ENCODE results near the gene DRD2.

Gene DRD2

DNA sequence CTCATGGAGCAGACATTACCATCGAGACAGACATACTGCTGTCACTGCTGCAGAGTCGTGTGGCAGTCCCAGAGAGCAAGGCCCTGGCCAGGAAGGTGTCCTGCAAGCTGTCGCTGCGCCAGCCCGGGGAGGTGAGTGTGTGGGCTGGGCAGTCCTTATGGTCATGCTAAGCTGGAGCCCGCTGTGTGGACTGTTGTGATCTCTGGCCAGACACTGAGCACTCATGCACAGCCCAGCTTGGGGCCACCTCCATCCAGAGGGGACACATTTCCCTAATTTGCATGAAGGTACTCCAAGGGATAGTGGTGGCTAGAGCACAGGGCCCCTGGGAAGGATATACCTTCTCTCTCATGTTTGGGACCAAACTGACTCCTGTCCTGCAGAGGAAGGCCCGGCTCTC is 78.0 kb downstream of the DRD2 start:
- no peak for DNase-seq

DNA sequence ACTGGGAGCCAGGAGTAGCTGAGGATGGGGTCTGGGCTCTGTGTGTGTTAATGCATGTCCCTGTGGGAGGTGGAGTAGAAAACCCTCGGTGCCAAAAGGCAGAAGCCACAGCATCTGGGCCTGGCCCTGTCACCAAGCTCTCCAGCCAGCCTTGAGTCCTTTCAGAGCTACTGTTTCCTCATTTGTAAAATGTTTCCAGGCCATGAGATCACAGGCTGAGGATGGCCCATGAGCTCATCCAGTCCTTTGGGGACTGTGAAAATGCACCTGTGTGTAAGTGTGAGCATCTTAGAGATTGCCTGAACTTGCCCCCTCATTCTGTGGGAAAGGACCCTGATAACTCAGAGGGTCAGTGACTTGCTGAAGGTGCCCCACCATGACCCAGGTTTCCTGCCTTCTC is 78.5 kb downstream of the DRD2 start:
- no peak for DNase-seq

DNA sequence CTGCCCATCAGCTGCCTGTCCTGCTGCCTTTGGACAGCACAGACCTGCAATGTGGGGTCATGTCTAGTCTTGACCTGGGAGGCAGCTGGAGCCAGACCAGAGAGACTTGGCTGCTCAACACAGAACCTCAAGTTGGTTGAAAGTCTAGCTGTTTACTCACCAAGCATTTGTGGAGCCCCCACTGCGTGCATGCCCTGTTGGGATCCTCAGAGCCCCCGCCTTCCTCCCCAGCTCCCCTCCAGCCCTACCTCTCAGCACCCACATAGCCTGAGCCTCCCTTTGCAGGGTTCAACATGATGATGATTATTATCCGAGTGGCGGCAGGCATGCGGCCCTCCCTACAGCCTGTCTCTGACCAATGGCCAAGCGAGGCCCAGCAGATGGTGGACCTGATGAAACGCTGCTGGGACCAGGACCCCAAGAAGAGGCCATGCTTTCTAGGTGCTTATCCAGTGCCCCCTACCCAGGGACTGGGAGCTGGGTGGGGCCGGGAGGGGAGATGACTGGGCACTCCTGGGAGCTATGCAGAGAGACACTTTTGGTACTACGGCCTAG is 79.3 kb downstream of the DRD2 start:
- no peak for DNase-seq

DNA sequence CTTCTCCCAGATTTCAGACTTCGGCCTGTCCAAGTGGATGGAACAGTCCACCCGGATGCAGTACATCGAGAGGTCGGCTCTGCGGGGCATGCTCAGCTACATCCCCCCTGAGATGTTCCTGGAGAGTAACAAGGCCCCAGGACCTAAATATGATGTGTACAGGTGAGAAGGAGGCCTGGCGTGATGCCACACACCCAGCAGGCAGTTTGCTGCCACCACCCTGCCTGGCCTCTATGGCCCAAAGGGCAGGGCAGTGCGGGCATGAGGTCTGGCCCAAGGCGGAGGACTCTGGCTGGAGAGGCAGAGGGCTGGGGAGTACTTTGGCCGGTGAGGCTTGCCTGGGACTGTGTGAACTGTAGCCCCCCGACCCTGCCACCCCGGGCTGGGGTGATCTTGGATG is 80.3 kb downstream of the DRD2 start:
- DNase-seq, result no peak

DNA sequence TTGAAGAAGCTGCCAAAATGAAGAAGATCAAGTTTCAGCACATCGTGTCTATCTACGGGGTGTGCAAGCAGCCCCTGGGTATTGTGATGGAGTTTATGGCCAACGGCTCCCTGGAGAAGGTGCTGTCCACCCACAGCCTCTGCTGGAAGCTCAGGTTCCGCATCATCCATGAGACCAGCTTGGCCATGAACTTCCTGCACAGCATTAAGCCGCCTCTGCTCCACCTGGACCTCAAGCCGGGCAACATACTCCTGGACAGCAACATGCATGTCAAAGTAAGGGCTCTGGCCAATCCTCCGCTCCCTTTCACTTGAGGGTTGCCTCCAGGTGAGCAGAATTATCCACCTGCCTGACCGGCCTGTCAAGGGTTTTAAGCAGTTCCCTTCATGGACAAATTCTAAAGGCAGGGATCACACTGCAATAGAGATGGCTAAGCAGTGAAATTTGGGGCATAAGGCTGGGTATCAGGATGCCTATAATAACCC is 81.7 kb downstream of the DRD2 start:
- no peak for DNase-seq

DNA sequence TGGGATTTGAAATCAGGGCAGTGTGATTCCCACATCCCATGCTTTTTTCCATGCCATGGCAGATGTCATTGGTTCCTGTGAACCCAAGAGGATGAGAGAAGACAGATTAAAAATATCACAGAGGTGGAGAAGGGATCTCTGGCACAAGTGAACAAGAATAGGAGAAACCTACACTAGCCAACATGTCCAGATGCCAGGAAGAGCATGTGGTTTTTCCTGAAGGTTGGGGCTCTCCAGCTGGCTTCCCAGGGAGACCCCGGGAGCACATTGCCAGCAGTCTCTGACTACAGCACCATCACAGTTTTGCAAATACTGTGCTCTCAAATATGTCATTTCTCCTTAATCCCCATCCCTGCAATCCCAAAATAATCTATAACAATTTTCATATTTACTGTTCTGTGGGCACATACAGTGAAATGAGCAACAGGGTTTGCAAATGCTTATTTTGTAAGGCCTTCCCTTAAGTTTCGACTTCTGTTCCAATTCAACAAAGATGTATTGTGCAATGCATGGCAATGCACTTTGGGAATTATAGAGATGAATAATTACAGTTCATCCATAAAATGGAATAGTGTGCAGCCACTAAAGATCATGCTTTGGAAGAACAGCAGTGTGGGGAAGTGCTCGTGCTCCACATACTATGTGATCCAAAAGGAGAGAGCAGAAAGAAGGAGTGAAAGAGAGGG is 82.8 kb downstream of the DRD2 start:
- DNase-seq, result no peak

DNA sequence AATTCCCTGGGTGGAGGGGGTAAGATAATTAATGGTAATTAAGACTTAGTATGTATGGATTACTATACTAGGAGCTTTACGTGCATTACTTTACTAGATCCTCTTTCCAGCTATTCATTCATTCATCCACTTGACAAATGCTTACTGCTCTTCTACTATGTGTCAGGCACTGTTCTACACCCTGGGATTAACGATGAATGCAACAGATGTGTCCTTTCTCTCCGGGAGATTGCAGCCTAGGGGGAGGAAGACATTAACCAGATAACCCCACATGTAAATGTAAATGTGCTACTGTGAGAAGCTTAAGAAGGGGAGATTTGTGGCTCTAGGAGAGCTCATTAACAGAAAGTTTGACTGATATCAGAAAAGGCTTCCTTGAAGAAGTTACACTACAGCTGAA is 85.9 kb downstream of the DRD2 start:
- no peak for DNase-seq

DNA sequence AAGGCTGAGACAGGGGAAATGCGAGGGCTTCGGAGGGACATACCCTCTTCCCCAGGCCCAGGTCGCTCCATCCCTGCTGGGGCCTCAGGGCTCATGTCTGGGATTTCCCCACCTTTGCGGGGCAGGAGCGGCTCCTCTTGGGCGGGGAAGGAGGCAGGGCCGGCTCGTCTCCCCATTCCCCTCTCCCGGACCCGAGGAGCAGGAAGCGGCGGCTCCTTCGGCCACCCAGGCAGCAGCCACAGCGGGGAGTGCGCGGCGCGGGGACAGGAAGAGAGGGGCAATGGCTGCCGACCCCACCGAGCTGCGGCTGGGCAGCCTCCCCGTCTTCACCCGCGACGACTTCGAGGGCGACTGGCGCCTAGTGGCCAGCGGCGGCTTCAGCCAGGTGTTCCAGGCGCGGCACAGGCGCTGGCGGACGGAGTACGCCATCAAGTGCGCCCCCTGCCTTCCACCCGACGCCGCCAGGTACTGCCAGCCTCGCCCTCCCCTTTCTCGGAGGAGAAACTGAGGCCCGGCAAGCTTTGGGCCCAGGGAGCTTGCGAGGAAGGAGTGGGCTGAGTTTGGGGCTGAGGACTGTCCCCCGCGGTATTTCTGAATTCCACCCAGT is 87.5 kb downstream of the DRD2 start, which contains the start of gene ANKK1:
Gene ANKK1, plus strand, starts transcription at position 175 of the 607 bp plus-strand sequence. Its CDS starts 106 bp downstream, at position 281.
- DNase-seq, result no peak

DNA sequence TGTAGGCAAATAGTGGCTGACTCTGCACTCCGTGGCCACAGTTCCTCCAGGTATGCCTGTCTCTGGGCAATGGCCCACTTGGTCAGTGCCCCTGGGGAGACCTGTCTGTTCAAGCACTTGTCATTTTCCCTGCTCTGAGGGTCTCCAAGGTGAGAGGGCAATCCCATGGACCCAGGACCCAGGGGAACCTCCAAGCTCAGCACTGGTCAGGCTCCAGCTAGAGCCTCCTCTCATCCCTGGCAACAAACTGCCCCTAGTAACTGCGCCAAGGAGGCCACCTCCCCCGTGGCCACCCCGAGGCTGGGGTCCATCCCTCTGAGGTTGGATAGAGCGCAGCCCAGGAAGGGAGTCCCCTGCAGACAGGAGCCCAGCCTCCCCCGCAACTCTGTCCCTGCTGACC is 88.3 kb downstream of the DRD2 start:
- no peak for DNase-seq

DNA sequence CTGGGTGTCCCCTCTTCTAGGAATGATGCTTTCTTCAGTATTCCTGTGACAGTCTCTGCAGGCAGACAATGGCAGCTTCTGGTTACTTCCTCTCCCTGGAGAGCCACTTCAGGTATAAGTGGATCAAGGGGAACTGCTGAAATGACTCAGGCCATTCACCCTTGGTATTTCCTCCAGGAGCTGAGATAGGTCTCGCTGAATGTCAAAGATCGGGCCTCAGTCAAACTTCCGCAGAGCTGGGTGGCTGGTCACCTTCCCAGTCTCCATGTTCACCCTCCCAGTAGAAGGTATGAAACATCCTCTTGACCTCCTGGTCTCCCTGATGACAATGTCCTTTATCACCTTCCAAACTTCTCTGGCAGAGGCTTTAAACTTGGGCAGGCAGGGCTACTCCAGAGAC is 89.4 kb downstream of the DRD2 start:
- DNase-seq, result no peak

DNA sequence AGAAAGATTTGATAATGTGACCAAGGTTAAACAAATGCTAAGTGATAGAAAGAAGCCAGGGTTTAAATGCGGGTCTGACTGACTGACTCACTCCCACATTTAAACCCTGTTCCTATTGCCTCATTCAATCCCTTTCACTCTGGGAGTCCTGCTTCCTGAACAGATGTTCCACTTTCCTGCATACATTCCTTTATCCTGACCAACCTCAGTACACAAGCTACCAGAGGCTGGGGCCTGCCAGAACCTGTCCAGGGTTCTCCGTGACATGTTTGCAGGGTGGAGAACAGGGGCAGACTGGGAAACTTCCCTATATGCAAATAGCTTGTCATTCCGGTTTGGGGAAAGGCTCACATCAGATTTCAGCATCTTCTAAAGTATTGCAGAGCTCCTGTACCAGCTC is 90.6 kb downstream of the DRD2 start:
- no peak for DNase-seq

DNA sequence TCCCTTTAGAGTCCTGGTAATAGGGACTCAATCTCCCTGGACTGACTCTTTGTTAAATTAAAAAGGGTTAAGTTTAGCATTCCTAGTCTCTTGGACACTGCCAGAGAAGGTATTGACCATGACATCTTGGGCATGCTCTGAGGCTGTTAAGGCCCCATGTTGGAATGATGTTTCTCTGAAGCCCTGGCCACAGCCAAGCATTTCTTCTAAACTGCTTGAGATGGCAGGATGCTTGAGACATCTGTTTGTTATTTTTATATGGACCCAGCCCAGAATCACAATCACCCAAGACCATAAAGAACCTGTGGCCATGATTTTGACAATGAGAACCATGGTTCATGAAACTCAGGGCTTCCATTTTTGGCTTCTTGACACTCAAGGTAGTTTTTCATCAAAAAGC is 93.1 kb downstream of the DRD2 start:
- DNase-seq, result no peak

DNA sequence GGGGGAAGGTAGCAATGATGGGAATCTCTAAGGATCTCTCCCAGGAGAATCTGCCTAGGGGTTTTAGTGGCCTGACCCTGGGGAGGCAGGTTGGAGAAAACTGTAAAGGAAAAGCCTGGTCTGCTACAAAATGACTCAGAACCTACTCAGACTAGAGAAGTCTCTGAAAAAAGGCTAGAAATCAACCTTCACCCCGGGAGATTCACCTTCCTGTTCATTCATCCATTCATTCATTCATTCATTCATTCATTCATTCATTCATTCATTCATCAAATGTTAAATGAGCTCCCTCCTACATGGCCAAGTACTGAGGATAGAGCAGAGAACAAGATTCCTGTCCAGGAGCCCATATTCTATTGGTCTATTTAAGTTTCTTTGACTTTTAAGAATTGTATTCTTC is 96.5 kb downstream of the DRD2 start:
- no peak for DNase-seq

DNA sequence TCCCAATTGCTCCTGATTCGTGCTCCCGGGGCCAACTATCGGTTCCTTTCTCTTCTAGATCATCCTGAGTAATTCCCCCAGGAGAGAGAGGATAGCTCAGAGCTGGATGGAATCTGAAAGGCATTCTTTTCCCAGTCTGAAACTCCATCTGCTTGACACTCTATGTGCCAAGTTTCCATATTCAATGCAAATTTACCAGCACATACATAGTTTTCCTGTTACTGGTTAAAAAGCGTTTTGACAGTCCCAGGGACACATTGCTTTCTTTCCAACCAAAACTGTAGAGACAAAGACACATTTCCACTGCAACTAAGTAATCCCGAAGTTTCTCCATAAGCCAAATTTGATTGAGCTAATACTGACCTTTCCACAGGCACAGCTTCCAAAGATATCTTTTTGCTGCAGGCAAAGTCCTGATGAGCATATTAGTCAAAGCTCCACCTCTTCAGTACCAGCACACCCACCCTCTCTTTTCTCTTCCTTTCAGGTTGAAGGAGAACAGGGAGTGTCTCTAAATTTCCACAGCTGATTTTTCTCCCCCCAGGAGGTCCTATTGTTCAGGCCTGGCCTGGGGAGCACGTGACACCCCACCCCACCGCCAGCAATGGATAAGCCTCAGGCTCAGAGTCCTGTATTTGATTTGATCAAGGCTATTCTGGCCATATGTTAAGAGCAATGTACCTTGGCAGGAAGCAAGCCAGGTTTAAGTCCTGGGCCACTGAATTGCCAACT is 97.4 kb downstream of the DRD2 start:
- no peak for DNase-seq

DNA sequence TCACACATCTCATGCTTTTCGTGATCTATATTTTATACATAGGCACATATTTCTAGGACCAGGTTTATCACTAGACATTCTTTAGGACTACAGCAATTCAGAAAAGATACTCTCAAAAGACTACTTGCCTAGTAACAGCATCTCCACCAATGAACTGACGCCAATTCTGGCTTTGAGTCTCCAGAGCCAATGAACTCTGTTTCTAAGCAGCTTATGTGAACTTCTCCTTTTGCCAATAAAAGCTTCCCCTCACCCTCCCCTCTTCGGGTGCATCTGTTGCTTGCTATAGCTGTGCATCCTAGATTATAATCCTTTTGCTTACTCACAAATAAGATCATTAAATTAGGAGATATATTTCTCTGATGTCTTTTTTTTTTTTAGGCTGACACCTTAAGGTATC is 99.0 kb downstream of the DRD2 start:
- peak in 1 of 2 donors; percentile 25 for DNase-seq

DNA sequence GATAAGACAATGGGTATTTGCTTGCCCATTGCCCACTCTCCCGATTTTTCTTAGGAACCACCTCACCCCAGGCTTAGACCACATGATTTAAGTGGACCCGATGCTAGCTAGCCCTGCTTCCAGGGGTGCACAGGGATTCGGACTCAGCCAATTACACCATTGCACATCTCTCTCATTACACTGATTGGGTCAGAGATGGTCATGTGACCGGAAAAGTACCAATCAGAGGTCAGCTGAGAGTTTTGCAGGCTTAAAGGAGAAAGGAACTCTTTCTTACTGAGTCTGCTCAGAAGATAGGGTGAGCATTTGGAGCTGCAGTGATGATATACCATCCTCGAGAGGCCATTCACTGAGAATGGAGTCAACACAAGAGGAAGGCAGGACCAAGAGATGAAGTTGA is 99.8 kb downstream of the DRD2 start:
- no peak for DNase-seq

DNA sequence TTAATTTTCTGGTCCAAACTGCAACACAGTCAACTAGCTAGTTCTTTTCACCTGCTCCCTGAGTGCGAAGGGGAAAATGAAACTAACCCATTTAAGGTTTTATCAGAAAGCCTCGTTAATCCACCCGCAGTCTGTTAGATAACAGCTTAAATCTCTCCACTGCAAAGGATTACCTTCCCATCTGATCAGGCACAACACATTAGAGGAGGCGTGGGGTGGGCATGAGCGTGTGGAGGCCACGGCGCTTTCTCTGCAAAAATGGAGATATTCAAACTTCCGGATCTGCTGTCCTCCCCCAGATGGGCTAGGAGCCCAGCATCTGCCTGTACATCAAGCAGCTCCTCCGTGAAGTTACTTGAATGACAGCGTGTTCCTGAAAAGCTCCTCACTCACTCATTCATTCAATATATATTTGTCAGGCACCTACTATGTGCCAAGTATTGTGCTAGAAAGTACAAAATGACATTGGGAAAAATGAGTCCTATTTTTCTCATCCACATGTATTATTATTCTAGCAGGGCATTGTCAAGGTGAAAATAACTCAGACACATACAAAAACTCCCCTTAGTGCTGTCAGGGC is 101.1 kb downstream of the DRD2 start:
- no peak for DNase-seq

DNA sequence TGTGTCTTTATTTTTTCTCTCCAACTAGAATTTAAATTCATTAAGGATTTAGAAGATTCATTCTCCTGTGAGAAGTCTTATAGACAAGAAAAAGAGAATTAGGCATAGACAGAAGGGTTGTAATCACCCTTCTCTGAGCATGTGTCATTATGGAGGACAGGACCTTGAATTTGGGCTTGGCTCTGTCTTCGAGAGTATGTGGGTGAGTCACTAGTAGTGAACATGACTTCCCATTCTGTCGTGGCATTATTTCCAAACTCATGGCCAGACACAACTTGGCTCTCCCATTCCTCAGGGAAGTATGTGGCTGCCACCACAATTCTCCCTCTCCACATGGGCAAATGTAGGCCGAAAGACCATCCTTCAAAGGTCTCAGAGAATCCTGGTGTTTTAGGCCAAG is 101.9 kb downstream of the DRD2 start:
- no peak for DNase-seq

DNA sequence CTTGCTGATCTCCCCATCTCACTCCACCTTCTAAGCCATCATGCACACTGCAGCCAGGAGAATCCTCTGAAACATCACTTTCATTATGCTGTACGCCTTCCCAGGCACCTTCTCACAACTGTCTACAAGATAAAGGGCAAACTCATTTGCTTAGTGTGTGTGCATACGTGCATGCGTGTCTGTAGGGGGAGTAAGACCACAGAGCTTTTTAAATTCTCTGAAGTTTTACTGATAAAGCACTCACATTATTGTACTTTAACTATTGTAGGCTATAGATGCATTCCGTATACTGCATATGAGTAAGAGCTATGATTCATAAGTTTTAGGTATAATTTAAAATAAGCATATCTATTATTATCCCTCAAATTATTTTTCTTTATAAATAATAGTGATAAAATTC is 102.9 kb downstream of the DRD2 start:
- DNase-seq, result no peak

DNA sequence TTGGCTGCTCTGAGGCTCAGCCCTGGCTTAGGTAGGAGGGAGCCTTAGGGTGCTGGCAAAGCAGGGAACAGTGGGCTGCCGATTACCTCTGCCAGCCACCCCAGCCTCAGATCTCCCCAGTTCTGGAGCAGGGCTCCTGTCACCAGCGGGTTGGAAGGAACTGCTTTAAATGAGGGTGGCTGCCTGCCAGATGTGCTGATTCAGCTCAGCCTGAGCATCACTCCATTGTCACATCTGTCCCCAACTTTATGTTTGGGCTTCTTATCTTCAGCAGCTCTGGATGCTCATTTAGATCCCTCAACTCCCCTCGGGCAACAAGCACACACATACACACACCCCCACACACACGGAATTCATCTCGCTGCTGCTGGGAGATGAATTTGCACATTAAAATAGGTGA is 104.6 kb downstream of the DRD2 start:
- DNase-seq, result no peak

DNA sequence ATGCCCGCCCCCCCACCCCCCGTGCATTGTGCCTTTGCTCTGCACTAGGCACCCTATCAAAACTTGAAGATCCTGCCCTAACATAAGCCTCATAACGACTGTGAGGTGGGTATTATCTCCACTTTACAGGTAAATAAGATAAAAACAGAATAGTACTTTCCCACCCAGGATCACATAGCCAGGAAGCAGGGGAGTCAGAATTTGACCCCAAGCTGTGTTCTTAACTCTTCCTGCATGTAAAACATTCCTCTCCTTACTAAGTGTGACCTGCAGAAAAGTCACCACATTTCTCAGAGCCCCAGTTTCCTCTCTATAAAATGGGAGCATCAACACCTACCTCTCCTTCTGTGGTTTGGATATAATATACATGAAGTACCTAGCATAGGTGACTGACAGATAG is 105.8 kb downstream of the DRD2 start:
- DNase-seq, result no peak

DNA sequence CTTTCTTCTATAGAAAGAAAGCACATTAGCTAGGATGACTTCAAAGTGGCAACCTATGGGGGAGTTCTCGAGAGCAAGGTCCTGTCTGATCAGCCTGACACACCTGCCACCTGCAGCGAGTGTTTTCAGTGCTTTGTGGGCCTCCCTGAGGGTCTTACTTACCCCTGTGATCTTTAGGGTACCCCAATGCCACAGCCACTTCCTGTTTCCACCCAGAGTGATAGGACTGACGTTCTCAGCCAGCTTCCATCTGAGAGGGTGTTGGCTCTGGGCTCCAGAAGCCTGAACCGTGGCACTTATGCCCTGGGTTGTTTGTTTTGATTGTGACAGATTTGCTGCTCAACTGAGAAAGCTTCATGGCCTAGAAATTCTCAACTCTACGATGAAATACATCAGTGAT is 109.3 kb downstream of the DRD2 start:
- no peak for DNase-seq

DNA sequence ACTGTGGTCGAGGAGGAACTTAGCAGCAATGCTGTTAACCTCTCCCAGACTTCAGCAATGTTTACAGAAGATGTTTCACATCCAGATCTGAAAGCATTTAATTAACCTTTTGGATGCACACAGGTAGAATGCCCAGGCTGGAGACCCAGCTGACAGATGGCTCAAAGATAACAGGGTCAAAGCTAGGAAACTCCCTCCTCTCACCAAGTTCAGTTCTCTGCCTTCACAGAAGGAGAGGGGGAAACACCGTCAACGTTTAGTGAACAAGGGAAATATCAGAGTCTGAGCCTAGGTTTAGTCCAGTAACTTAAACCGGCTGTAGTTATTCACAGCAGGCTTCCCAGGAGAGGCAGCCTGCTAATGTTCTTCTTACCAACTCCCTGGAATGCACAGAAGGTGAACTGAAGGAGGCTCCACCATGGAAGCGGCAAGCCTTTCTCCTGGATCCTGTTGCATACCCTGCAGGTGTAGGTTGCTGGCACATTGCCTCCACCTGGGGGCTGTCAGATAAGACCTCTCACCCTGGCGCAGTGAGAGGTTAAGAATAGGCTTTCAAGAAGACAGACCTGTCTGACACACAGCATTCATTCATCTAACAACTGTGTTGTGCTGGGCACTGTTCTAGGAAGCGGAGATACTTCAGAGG is 111.1 kb downstream of the DRD2 start:
- no peak for DNase-seq
